IMR-90 (cell line): ENCODE results near the gene PSMD2. TPM values are rescaled to one million over a fixed set of nuclear protein-coding genes. Genes with fewer than 3 reads are reported as not detected.

Source experiments
- ATAC-seq: fragments of 200-7000 bp; cut with Tn5 transposase; 2 replicates; pipeline ENCODE4 v1.9.1; 2020; ENCODE audit warnings: low read depth, mild to moderate bottlenecking, moderate library complexity
- BruUV-seq: library from RNA; stranded (reverse); fragments of 400-500 nt; replicated peaks from 2 replicates; lab custom pipeline; 2021; lab: Mats Ljungman, UMichigan
- CTCF ChIA-PET: fragments of 300-600 bp; formaldehyde crosslinking; extraction: SDS; loops from one replicate; lab custom pipeline; 2021; ENCODE audit warnings: antibody characterized with exemption; lab: Yijun Ruan, JAX
- POLR2A ChIA-PET: fragments of 300-600 bp; sonication (Branson Sonifier 250); formaldehyde crosslinking; loops from one replicate; lab custom pipeline; 2022; ENCODE audit warnings: antibody characterized with exemption; ENCODE audit not compliant: unreplicated experiment; lab: Charles Lee
- DNase-seq: peaks from one replicate; pipeline ENCODE4 v3.0.0; 2013
- H2AFZ ChIP-seq: replicated peaks from 2 replicates; pipeline ENCODE3; 2013; ENCODE audit warnings: low read length, mild to moderate bottlenecking; ENCODE audit not compliant: poor library complexity
- H2AK5ac ChIP-seq: 2 replicates; pipeline ENCODE4 v1.6.1; 2013; ENCODE audit warnings: low read depth, low read length, inconsistent platforms
- H2AK9ac ChIP-seq: replicated peaks from 2 replicates; pipeline ENCODE3; 2013; ENCODE audit warnings: mild to moderate bottlenecking, low read depth, low read length, moderate library complexity; ENCODE audit not compliant: poor library complexity
- H2BK120ac ChIP-seq: 2 replicates; pipeline ENCODE4 v1.6.1; 2013; ENCODE audit warnings: low read depth, low read length, inconsistent platforms
- H2BK15ac ChIP-seq: 3 replicates; pipeline ENCODE4 v1.6.1; 2013; ENCODE audit warnings: low read depth, low read length, inconsistent platforms
- H2BK20ac ChIP-seq: 2 replicates; pipeline ENCODE4 v1.6.1; 2013; ENCODE audit warnings: low read depth, mild to moderate bottlenecking, inconsistent platforms, low read length, moderate library complexity
- H2BK5ac ChIP-seq: 2 replicates; pipeline ENCODE4 v1.6.1; 2013; ENCODE audit warnings: mild to moderate bottlenecking, low read depth, low read length, inconsistent platforms; ENCODE audit not compliant: poor library complexity, severe bottlenecking
- H3K14ac ChIP-seq: replicated peaks from 2 replicates; pipeline ENCODE4 v1.6.1; 2013; ENCODE audit warnings: low read depth, low read length, inconsistent platforms
- H3K18ac ChIP-seq: 2 replicates; pipeline ENCODE4 v1.6.1; 2013; ENCODE audit warnings: low read depth, low read length, control low read depth
- H3K23ac ChIP-seq: 2 replicates; pipeline ENCODE4 v1.6.1; 2013; ENCODE audit warnings: low read depth, low read length, inconsistent platforms
- H3K27ac ChIP-seq: 2 replicates; pipeline ENCODE4 v1.5.1; 2013; ENCODE audit warnings: mild to moderate bottlenecking, control low read depth, low read length; ENCODE audit not compliant: insufficient read depth
- H3K27me3 ChIP-seq: 2 replicates; pipeline ENCODE4 v1.6.1; 2013; ENCODE audit warnings: low read length; ENCODE audit not compliant: control insufficient read depth, insufficient read depth
- H3K36me3 ChIP-seq: 2 replicates; pipeline ENCODE4 v1.6.1; 2013; ENCODE audit warnings: low read length, mixed read lengths; ENCODE audit not compliant: control insufficient read depth, insufficient read depth
- H3K4ac ChIP-seq: 2 replicates; pipeline ENCODE4 v1.6.1; 2013; ENCODE audit warnings: low read depth, low read length, inconsistent platforms
- H3K4me1 ChIP-seq: 2 replicates; pipeline ENCODE4 v1.6.1; 2013; ENCODE audit warnings: low read length, mixed read lengths; ENCODE audit not compliant: control insufficient read depth, insufficient read depth
- H3K4me2 ChIP-seq: 2 replicates; pipeline ENCODE4 v1.6.1; 2013; ENCODE audit warnings: low read depth, mild to moderate bottlenecking, control low read depth, low read length, moderate library complexity
- H3K4me3 ChIP-seq: 2 replicates; pipeline ENCODE4 v1.5.1; 2013; ENCODE audit warnings: low read depth, mild to moderate bottlenecking, control low read depth, low read length, moderate library complexity; ENCODE audit not compliant: insufficient read depth
- H3K56ac ChIP-seq: 2 replicates; pipeline ENCODE4 v1.6.1; 2013; ENCODE audit warnings: low read length, inconsistent platforms; ENCODE audit not compliant: insufficient read depth; ENCODE audit errors: extremely low read depth
- H3K79me1 ChIP-seq, 2 experiments: 2 replicates each; pipeline ENCODE4 v1.6.1; 2013; ENCODE audit warnings: low read length in 2 of 2, inconsistent platforms in 1 of 2, low read depth in 1 of 2
- H3K9ac ChIP-seq: 2 replicates; pipeline ENCODE4 v1.6.1; 2013; ENCODE audit warnings: low read depth, low read length, control low read depth
- H3K9me1 ChIP-seq: 2 replicates; pipeline ENCODE4 v1.6.1; 2013; ENCODE audit warnings: low read length, inconsistent platforms; ENCODE audit not compliant: insufficient read depth
- H3K9me3 ChIP-seq: 2 replicates; pipeline ENCODE4 v1.6.1; 2013; ENCODE audit warnings: low read length; ENCODE audit not compliant: control insufficient read depth, insufficient read depth
- H4K20me1 ChIP-seq: 2 replicates; pipeline ENCODE4 v1.6.1; 2013; ENCODE audit warnings: low read length, inconsistent platforms; ENCODE audit not compliant: insufficient read depth
- H4K5ac ChIP-seq: 2 replicates; pipeline ENCODE4 v1.6.1; 2013; ENCODE audit warnings: mild to moderate bottlenecking, low read depth, low read length, control low read depth
- H4K8ac ChIP-seq, 2 experiments: 2 replicates each; pipeline ENCODE4 v1.6.1; 2013; ENCODE audit warnings: low read depth in 2 of 2, low read length in 2 of 2, control low read depth in 1 of 2, inconsistent platforms in 1 of 2
- H4K91ac ChIP-seq: 2 replicates; pipeline ENCODE4 v1.6.1; 2013; ENCODE audit warnings: low read depth, low read length, inconsistent platforms; ENCODE audit not compliant: insufficient read depth
- CEBPB ChIP-seq: IDR thresholded peaks from 2 replicates; pipeline ENCODE4 v1.6.1; 2012; ENCODE audit warnings: low read depth, low read length, improper control_type of control experiment
- CTCF ChIP-seq: conservative IDR thresholded peaks from 2 replicates; pipeline ENCODE4 v1.5.1; 2012; ENCODE audit warnings: mild to moderate bottlenecking, low read depth, low read length, improper control_type of control experiment
- ELK1 ChIP-seq: fragments of 150-350 bp; IDR thresholded peaks from 2 replicates; pipeline ENCODE4 v1.6.1; 2016; ENCODE audit warnings: low read depth, mild to moderate bottlenecking, low read length, moderate library complexity, borderline replicate concordance
- FOS ChIP-seq: fragments of 150-350 bp; IDR thresholded peaks from 2 replicates; pipeline ENCODE4 v1.6.1; 2016; ENCODE audit warnings: low read depth, low read length
- MAZ ChIP-seq: IDR thresholded peaks from 2 replicates; pipeline ENCODE4 v1.6.1; 2012; ENCODE audit warnings: low read depth, mild to moderate bottlenecking, low read length, improper control_type of control experiment, moderate library complexity, borderline replicate concordance
- MXI1 ChIP-seq: IDR thresholded peaks from 2 replicates; pipeline ENCODE4 v1.6.1; 2012; ENCODE audit warnings: low read depth, mild to moderate bottlenecking, low read length, moderate library complexity, borderline replicate concordance
- NFE2L2 ChIP-seq: fragments of 150-350 bp; IDR thresholded peaks from 2 replicates; pipeline ENCODE4 v1.6.1; 2016; ENCODE audit warnings: low read depth, mild to moderate bottlenecking, low read length
- POLR2A ChIP-seq: IDR thresholded peaks from 2 replicates; pipeline ENCODE4 v1.6.1; 2012; ENCODE audit warnings: mild to moderate bottlenecking, low read depth, low read length
- RAD21 ChIP-seq: IDR thresholded peaks from 2 replicates; pipeline ENCODE4 v1.6.1; 2012; ENCODE audit warnings: low read length, improper control_type of control experiment
- RCOR1 ChIP-seq: IDR thresholded peaks from 2 replicates; pipeline ENCODE4 v1.6.1; 2012; ENCODE audit warnings: mild to moderate bottlenecking, low read length, improper control_type of control experiment; ENCODE audit not compliant: insufficient replicate concordance
- RFX5 ChIP-seq: IDR thresholded peaks from 2 replicates; pipeline ENCODE4 v1.8.0; 2012; ENCODE audit warnings: low read depth, mild to moderate bottlenecking, low read length, moderate library complexity
- USF2 ChIP-seq: fragments of 150-350 bp; IDR thresholded peaks from 2 replicates; pipeline ENCODE4 v1.6.1; 2017; ENCODE audit warnings: mild to moderate bottlenecking, antibody characterized with exemption, low read length, low read depth
- WGBS, 2 experiments: methylation state at CpG; one replicate each; pipeline versions ENCODE4 v1.1.5 to v1.1.7; 2013; ENCODE audit warnings: missing lambda C conversion rate in 2 of 2; ENCODE audit not compliant: insufficient read length in 1 of 2; ENCODE audit errors: extremely low coverage in 2 of 2; 5-methylcytosine and 5-hydroxymethylcytosine counted together
- dilution Hi-C: fragments of 300-500 bp; cut with HindIII; formaldehyde crosslinking; loops from one replicate; pipeline ENCODE4 v1.14.3; 2018; ENCODE audit warnings: low sequenced_read_pairs; ENCODE audit not compliant: unreplicated experiment
- in situ Hi-C: fragments of 300-500 bp; cut with MboI; formaldehyde crosslinking; loops from 3 replicates; pipeline ENCODE4 v1.14.3; 2019; ENCODE audit warnings: low sequenced_read_pairs, inconsistent platforms, mixed read lengths
- intact Hi-C: fragments of 100-400 bp; cut with micrococcal nuclease; formaldehyde crosslinking; loops from 2 replicates; pipeline ENCODE4 v1.10.0; 2022
- polyA plus RNA-seq, 3 experiments: library from polyadenylated mRNA; depleted of rRNA; stranded (reverse); fragments of >200 nt; gene quantifications; 2 replicates each; pipeline ENCODE4 v1.2.3, GENCODE V29; 2012; ENCODE audit warnings: low replicate concordance in 1 of 3
- total RNA-seq: library from RNA; depleted of rRNA; stranded (reverse); fragments of >200 nt; gene quantifications from 2 replicates; pipeline ENCODE4 v1.2.3, GENCODE V29; 2012

The PSMD2 gene
- total and polyA plus RNA-seq, 2 of the 4 experiments (the other 2 are of a cell fraction), result 514 to 872 TPM

- Histone ChIP-seq H4K20me1 (peaks cover 8% of the 10 kb centered on the region), H3K27me3 (peaks cover 30% of the 10 kb centered on the region), H3K4me1 (peaks cover 2% of the 10 kb centered on the region; the same call in 1 of the 2 replicates), H3K9me1 (no peaks in the 10 kb centered on the region), H3K36me3 (0 out of 2 replicates have a peak, but pooled peaks cover 2% of the 10 kb centered on the region), H3K56ac (no peak overlapping the region), H3K79me1 (no peaks in the 10 kb centered on the region), H3K18ac (no peak overlapping the region), H2AK5ac (no peak overlapping the region), H3K4me3 (no peak overlapping the region), H2BK15ac (no peak overlapping the region), H2AK9ac (no peak overlapping the region), H3K9ac (no peak overlapping the region), H3K14ac (no peak overlapping the region), H3K4ac (no peak overlapping the region), H2BK20ac (no peak overlapping the region), H3K27ac (no peak overlapping the region), H3K4me2 (no peak overlapping the region), H2BK5ac (no peak overlapping the region), H2AFZ (no peak overlapping the region), H3K23ac (no peak overlapping the region), H4K5ac (no peak overlapping the region), H3K9me3 (no peaks in the 10 kb centered on the region), H4K91ac (no peak overlapping the region), H4K8ac (no peak overlapping the region), H2BK120ac (no peak overlapping the region)
- DNase-seq (no peak), ATAC-seq (no peak)
- in situ Hi-C loops (loop anchor here (10.0 to 25.0 kb wide), 2 partner anchors 364 to 797 kb away; no protein-coding TSS in a partner anchor), dilution Hi-C loops (no loop called here), intact Hi-C loops (loop anchor here (10.0 kb wide), 1 partner anchor 244 kb away; the partner anchor contains the start of gene ABCC5)
- CTCF ChIA-PET, result interaction anchor here (1.7 kb wide), 1 partner anchor 9 kb away, joined by 5 read pairs; the partner anchor contains the start of gene EEF1AKMT4
- POLR2A ChIA-PET, result no interaction called here
- WGBS, 2 experiments, result 79% methylated on average over 2 of the region's 5 CpGs; no CpG with 5 or more reads in 1 of the 2 experiments
- TF ChIP-seq MAZ, result no peak
- no peak for TF ChIP-seq NFE2L2
- TF ChIP-seq USF2, result no peak
- TF ChIP-seq CEBPB, result no peak
- TF ChIP-seq RCOR1, result no peak
- TF ChIP-seq CTCF, result no peak
- no peak for TF ChIP-seq RFX5
- TF ChIP-seq POLR2A, result no peak
- TF ChIP-seq MXI1, result no peak
- no peak for TF ChIP-seq FOS
- no peak for TF ChIP-seq RAD21
- TF ChIP-seq ELK1, result no peak
- no TSS peak for BruUV-seq
These were observed 40.1 kb upstream of the PSMD2 start for GRCh38 chr3:184258926-184259325.
